GM18517 (cell line): ENCODE measurements around the gene PRDX3.
"Not testable (repeated sequence)": the region's sequence is repeated elsewhere in the genome, so short reads cannot be mapped to it uniquely, and the experiment has no call there.

Experiments used
- ATAC-seq: cut with Tn5 transposase; IDR thresholded peaks from one replicate; pipeline ENCODE4 v1.9.1; 2021; ENCODE audit warnings: mild to moderate bottlenecking, moderate library complexity; ENCODE audit not compliant: unreplicated experiment

The PRDX3 gene

DNA sequence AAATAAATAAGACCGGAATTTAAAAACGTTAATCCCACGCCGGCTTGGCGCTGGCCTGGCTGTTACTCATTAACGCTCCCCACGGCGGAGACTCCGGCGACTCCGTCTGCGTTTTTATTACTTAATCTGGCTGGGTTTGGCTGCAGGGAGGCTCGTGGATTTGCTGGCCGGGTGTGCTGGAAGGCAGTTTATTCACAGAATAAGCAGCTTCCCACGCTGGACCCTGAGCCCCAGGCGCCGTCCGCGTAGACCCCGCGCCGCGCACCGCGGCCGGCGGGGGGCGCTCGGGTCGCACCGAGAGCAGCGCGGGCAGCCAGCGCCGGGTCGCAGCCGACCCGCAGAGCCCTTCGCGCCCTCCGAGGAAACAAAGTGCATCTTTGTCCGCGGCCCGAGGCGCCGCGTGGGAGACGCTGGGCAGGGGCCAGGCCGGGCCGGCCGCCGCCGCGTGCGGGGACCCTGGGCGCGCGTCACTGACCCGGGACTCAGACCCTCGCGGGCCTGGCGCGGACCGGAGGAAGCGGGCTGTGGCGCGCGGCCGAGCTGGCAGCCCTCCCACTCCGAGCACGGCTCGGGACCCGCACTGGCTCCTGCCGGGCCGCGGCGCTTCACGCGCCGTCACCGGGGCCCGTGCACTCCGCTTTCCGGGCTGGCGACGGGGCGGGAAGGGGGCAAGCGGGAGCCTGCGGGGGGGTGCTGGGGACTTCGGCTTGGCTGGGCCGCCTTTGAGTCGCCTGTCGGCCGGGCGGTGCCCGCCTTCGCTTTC, 28.2 kb upstream of the PRDX3 start:
- peak; percentile 51 for ATAC-seq

GRCh38 chr10:119205894-119206602, 27.4 kb upstream of the PRDX3 start:
- peak; percentile 28 for ATAC-seq

DNA sequence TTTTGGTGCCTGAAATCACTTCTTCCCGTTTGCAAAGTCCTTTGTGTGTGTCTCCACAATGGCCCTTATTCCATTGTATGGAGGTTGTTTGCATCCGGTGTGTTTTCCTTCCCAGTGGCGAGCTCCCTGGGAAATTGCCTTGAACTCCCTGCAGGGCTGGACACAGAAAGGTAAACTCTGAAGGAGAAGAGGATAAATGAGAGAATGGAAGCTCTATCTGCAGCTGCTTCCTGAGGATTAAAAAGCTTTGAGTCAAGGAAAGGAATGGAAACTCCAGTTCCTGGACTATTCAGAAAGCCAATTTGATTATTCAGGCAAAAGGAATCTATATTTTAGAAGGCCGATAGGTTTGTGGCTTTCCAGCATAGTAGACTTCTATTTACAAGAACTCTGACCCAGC, 24.4 kb upstream of the PRDX3 start:
- no peak for ATAC-seq

DNA sequence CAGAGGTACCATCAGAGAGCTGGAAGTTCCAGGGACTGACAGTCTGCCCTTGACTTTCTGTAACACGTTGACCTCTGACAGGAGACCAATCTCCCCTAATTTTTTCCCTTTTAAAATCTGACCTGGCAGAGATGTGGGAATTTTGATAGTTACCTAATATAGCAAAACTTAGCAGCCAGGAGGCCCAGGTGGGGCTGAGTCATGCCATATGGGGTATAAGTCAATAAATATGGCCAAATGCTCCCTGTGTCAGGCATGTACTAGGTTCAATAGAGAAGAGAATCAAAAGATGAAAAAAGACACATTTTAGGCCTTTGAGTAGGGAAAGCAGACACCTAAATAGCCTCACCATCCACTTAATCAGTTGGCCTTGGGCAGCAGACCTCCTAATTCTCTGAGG, 22.6 kb upstream of the PRDX3 start:
- no peak for ATAC-seq

- ATAC-seq = no peak
These were observed 20.8 kb upstream of the PRDX3 start for GRCh38 chr10:119199231-119199992.

- no peak for ATAC-seq
These were observed 19.8 kb upstream of the PRDX3 start for GRCh38 chr10:119198438-119198837.

DNA sequence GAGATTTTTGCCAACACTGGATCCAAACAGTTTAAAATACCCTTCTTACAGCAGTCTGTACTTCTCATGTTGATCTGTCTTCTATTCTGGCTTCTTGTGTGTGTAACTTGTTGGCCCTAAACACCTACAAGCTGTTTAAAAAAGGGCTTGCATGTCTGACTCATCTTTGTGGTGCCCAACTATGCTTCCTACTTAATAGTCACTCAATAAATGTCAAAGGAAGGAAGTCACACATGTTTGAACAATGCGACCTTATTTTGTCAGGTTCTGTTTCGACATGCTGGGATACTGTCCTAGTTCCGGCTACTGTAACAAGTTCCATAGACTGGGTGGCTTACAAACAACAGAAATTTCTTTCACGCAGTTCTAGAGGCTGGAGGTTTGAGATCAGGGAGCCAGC, 19.3 kb upstream of the PRDX3 start:
- no peak for ATAC-seq

- no peak for ATAC-seq
These were observed 13.3 kb upstream of the PRDX3 start for GRCh38 chr10:119191881-119192280.

DNA sequence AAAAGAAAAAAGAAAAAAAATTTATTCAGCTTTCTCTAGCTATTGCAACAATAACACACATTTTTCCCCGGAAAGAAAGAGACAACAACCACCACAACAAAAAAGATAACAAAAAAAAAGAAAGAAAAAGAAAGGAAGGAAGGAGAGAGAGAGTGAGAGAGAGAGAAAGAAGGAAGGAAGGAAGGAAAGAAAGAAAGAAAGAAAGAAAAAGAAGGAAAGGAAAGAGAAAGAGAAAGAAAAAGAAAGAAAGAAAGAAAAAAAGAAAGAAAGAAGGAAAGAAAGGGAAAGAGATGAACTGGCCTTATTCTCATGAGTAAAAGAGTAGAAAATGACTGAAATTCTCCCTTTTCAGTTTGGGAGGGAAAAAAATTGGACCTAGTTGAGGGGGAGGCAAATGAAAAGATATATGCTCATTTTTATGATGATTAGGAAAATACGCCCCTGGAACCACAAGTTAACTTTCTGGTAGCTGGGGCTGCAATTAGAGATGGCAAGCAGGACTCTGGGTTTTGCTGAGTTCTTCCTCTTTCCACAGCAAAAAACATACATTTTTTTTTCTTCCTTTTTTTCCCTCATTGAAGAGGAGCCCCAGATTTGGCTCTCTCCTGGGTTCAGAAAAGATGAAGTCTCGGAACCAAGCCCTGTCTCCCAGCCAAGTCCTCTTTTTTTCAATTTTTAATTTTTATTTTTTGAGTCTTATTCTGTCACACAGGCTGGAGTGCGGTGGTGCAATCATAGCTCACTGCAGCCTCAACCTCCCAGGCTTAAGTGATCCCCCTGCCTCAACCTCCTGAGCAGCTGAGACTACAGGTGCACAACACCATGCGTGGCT, 12.6 kb upstream of the PRDX3 start:
- no peak for ATAC-seq

DNA sequence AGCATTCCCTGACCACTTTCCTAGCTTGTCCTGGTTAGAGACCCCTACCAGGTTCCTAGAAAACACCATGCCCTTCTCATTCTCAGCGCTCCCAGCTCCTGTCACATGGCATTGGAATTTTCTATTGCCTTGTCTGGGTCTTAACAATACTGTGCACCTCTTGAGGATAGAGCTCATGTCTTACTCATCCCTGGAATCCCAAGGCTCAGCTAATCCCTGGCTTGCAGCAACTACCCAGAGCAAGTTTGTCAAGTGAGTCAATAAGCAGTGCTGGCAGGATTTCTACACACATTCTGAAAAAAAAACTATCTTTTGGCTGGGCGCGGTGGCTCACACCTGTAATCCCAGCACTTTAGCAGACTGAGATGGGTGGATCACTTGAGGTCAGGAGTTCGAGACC, 11.7 kb upstream of the PRDX3 start:
- no peak for ATAC-seq

DNA sequence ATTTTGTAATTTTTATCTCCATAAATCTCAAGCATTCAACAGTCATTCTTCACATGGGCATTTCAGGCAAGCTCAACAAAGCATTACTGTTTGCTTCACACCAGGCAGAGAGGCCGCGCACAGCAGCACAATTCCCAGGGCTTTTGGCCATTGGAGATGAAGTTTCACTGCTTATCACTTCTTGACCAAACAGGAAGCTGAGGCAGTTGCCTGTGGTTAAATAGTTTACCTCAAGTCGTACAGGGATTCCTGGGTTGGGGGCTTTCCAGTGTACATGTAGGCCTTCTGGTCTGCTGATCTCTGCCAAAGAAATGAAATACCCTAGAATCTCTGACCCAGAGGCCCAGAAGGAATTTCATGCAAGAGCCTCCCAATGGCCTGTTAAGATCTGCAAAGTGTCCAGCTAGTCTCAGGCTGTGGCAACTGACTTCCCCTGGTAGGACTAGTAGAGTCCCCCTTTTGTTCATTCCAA, 11.2 kb upstream of the PRDX3 start:
- no peak for ATAC-seq

GRCh38 chr10:119183664-119184412, 5.2 kb upstream of the PRDX3 start:
- no peak for ATAC-seq

DNA sequence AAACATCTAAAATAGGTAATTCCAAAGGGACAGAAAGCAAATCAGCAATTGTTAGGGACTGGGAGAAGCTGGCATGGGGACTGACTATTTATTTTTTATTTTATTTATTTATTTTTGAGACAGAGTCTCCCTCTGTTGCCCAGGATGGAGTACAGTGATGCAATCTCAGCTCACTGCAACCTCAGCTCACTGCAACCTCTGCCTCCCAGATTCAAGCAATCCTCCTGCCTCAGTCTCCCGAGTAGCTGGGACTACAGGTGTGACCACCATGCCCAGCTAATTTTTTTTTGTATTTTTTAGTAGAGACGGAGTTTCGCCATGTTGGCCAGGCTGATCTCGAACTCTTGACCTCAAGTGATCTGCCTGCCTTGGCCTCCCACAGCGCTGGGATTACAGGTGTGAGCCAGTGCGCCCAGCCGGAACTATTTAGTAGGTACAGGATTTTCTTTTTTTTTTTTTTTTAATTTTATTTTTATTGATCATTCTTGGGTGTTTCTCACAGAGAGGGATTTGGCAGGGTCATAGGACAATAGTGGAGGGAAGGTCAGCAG, 2.3 kb upstream of the PRDX3 start:
- ATAC-seq = not testable (repeated sequence)

GRCh38 chr10:119177708-119178371, 772 bp downstream of the PRDX3 start:
- ATAC-seq = no peak

DNA sequence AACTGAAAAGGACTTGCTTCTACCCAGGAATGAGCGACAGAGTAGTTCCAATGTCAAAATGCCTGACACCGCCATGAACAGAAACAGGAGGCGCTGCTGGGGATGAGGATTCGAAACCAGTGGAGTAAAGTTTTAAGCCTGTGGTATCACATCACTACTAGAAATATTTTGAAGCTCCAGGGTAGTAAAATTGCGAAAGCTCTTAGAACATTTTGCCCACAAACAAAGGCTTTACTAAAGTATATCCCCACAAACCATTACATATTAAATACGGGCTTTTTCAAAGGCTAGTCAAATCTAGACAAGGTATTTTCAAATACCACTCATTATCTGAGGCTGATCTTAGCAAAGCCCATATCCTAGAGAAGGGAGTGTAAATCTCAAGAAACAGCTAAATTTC, 2.4 kb downstream of the PRDX3 start:
- no peak for ATAC-seq

GRCh38 chr10:119174109-119174508, 4.5 kb downstream of the PRDX3 start:
- ATAC-seq = no peak

GRCh38 chr10:119167041-119167440, 11.6 kb downstream of the PRDX3 start:
- no peak for ATAC-seq

DNA sequence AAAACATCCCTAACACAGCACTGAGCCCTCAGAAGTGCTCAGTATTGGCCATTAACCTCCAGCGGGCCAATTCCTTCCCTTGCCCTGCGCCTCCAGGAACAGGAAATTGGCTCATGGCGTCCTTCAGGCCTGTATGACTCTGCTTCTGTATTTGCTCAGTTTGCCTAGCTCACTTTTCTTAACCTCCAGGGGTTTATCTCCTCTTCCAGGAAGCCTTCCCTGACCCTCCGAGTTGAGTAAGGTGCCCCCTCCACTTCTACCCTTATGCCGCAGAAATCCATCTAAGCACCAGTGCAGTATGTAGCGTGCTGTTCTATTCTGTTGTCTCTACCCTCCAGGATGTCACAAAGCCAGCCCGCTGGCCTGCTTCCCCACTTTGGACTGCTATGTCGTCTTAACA, 12.0 kb downstream of the PRDX3 start:
- no peak for ATAC-seq

DNA sequence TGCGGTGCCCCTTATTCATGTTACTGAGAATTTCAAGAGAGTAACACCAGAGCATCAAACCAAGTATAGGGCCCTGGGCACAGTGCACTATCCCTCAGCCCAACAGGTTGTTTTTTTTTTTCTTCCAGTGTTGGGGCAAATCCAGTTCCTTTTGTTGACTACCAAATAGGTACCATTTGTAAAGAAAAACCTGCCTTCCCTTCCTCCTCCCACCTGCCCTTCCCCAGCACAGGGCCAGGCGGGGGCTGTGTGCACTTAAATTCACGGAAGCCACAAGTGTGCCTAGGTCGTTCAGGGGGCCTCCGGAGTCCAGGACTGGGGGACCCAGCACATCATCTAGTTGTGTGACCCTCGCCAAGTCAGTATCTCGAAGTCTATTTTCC, 12.5 kb downstream of the PRDX3 start:
- no peak for ATAC-seq
